Endothelial cell of umbilical vein (primary cell): Measurements from ENCODE around the gene ATG101. TPM values are rescaled to one million over a fixed set of nuclear protein-coding genes. Genes with fewer than 3 reads are reported as not detected.

Experiments used
- BruUV-seq: library from RNA; stranded (reverse); fragments of 400-500 nt; replicated peaks from 2 replicates; lab custom pipeline; 2021; lab: Mats Ljungman, UMichigan
- CTCF ChIA-PET: fragments of 300-600, 350-600 bp; sonication (Branson Sonifier 250); formaldehyde crosslinking; loops from one replicate; lab custom pipeline; 2021; ENCODE audit warnings: antibody characterized with exemption, inconsistent platforms; lab: Charles Lee
- POLR2A ChIA-PET: fragments of 300-600, 350-600 bp; sonication (Branson Sonifier 250); formaldehyde crosslinking; loops from one replicate; lab custom pipeline; 2021; ENCODE audit warnings: antibody characterized with exemption, inconsistent platforms; lab: Charles Lee
- DNase-seq: peaks from one replicate; pipeline ENCODE4 v3.0.0-alpha.2; 2011; ENCODE audit warnings: low read depth, low spot score
- FAIRE-seq: peaks from 2 replicates; lab custom pipeline; 2011; peaks lifted over from hg19 to GRCh38; lab: Jason Lieb, UNC
- H2AFZ ChIP-seq: 2 replicates; pipeline ENCODE4 v1.6.0; 2012; ENCODE audit warnings: low read depth, low read length, control low read depth, inconsistent platforms
- H3K27ac ChIP-seq: 2 replicates; pipeline ENCODE4 v1.5.1; 2011; ENCODE audit warnings: low read depth, mild to moderate bottlenecking, control low read depth, low read length, moderate library complexity; ENCODE audit not compliant: insufficient read depth
- H3K27me3 ChIP-seq, 2 experiments: 2 replicates each; pipeline versions ENCODE4 v1.6.0 to v1.6.1; 2011; ENCODE audit warnings: low read length in 2 of 2, mixed read lengths in 1 of 2; ENCODE audit not compliant: control insufficient read depth in 2 of 2, insufficient read depth in 2 of 2
- H3K36me3 ChIP-seq, 2 experiments: 2 replicates in 1 of 2; 3 replicates in 1 of 2; pipeline ENCODE4 v1.5.1; 2011; ENCODE audit warnings: low read length in 2 of 2, mild to moderate bottlenecking in 1 of 2, moderate library complexity in 1 of 2; ENCODE audit not compliant: control insufficient read depth in 2 of 2, insufficient read depth in 2 of 2; ENCODE audit errors: extremely low read depth in 1 of 2
- H3K4me1 ChIP-seq: 3 replicates; pipeline ENCODE4 v1.5.1; 2011; ENCODE audit warnings: mild to moderate bottlenecking, low read length; ENCODE audit not compliant: control insufficient read depth, insufficient read depth; ENCODE audit errors: extremely low read depth
- H3K4me2 ChIP-seq: 2 replicates; pipeline ENCODE4 v1.6.1; 2011; ENCODE audit warnings: low read length, control low read depth, mixed read lengths; ENCODE audit not compliant: insufficient read depth
- H3K4me3 ChIP-seq, 3 experiments: fragments of 200-600 bp in 1 of 3; sonication (generic), shearing (Covaris generic) in 1 of 3; replicated peaks in 1 of 3; 2 replicates each; pipeline ENCODE4 v1.5.1; 2011 to 2016; ENCODE audit warnings: control low read depth in 3 of 3, low read length in 3 of 3, mild to moderate bottlenecking in 2 of 3, inconsistent platforms in 1 of 3, low read depth in 1 of 3, moderate library complexity in 1 of 3; ENCODE audit not compliant: insufficient read depth in 1 of 3
- H3K79me2 ChIP-seq: 2 replicates; pipeline ENCODE4 v1.6.0; 2012; ENCODE audit warnings: low read length, inconsistent platforms; ENCODE audit not compliant: control insufficient read depth, insufficient read depth
- H3K9ac ChIP-seq: replicated peaks from 2 replicates; pipeline ENCODE3; 2011; ENCODE audit warnings: low read length, control low read depth; ENCODE audit not compliant: insufficient read depth; ENCODE audit errors: extremely low read depth
- H3K9me1 ChIP-seq: replicated peaks from 3 replicates; pipeline ENCODE4 v1.6.0; 2011; ENCODE audit warnings: mild to moderate bottlenecking, low read length; ENCODE audit not compliant: control insufficient read depth, insufficient read depth; ENCODE audit errors: extremely low read depth
- H3K9me3 ChIP-seq: replicated peaks from 2 replicates; pipeline ENCODE4 v1.5.1; 2012; ENCODE audit warnings: low read length, inconsistent platforms; ENCODE audit not compliant: control insufficient read depth, insufficient read depth
- H4K20me1 ChIP-seq: replicated peaks from 2 replicates; pipeline ENCODE3; 2011; ENCODE audit warnings: mild to moderate bottlenecking, low read length; ENCODE audit not compliant: control insufficient read depth, insufficient read depth; ENCODE audit errors: extremely low read depth
- CTCF ChIP-seq, 2 donors: IDR thresholded peaks; 1 replicate in 1 of 2; 2 replicates in 1 of 2; pipeline ENCODE4 v1.5.1; 2011; ENCODE audit warnings: low read length in 2 of 2, mild to moderate bottlenecking in 2 of 2, moderate library complexity in 2 of 2, control low read depth in 1 of 2, inconsistent platforms in 1 of 2, low read depth in 1 of 2; ENCODE audit not compliant: insufficient read depth in 1 of 2; ENCODE audit errors: extremely low read depth in 1 of 2
- EZH2 ChIP-seq: IDR thresholded peaks from 2 replicates; pipeline ENCODE4 v1.6.1; 2012; ENCODE audit warnings: borderline replicate concordance, low read depth, mild to moderate bottlenecking, moderate library complexity, low read length, inconsistent platforms; ENCODE audit not compliant: severe bottlenecking
- FOS ChIP-seq: IDR thresholded peaks from 2 replicates; pipeline ENCODE4 v1.6.1; 2011; ENCODE audit warnings: mild to moderate bottlenecking, low read length, moderate library complexity, borderline replicate concordance; ENCODE audit not compliant: insufficient read depth
- GATA2 ChIP-seq: IDR thresholded peaks from 2 replicates; pipeline ENCODE4 v1.7.0; 2011; ENCODE audit warnings: low read depth, mild to moderate bottlenecking, moderate library complexity, mixed read lengths, low read length; ENCODE audit not compliant: insufficient read length, insufficient read depth
- JUN ChIP-seq: IDR thresholded peaks from 2 replicates; pipeline ENCODE4 v1.6.1; 2011; ENCODE audit warnings: borderline replicate concordance, low read depth; ENCODE audit not compliant: insufficient read length, insufficient read depth
- MYC ChIP-seq: IDR thresholded peaks from one replicate; pipeline ENCODE4 v1.6.1; 2011; ENCODE audit warnings: mild to moderate bottlenecking, low read depth, low read length
- POLR2A ChIP-seq: IDR thresholded peaks from 2 replicates; pipeline ENCODE4 v1.6.1; 2012; ENCODE audit warnings: low read depth, mild to moderate bottlenecking, control low read depth, low read length
- POLR2AphosphoS5 ChIP-seq: IDR thresholded peaks from 2 replicates; pipeline ENCODE4 v1.6.1; 2012; ENCODE audit warnings: low read depth, mild to moderate bottlenecking, control low read depth, low read length, moderate library complexity; ENCODE audit not compliant: insufficient read depth
- dilution Hi-C: fragments of 300-500 bp; cut with MboI; formaldehyde crosslinking; loops from one replicate; pipeline ENCODE4 v1.15.0; 2019; ENCODE audit warnings: low sequenced_read_pairs; ENCODE audit not compliant: extremely low pct_ligation_motif_present
- intact Hi-C: fragments of 100-400 bp; cut with micrococcal nuclease; formaldehyde crosslinking; loops from one replicate; pipeline ENCODE4 v1.10.0; 2022
- polyA plus RNA-seq, 4 experiments: library from polyadenylated mRNA; depleted of rRNA in 3 of 4; stranded (reverse) in 3 of 4; unstranded in 1 of 4; fragments of >200 nt; gene quantifications; 2 replicates each; pipeline versions ENCODE4 v1.2.1 to v1.2.3, GENCODE V29; 2011 to 2012; ENCODE audit warnings: missing spikeins in 1 of 4
- total RNA-seq: library from RNA; stranded (reverse); gene quantifications from 2 replicates; pipeline ENCODE4 v1.2.3, GENCODE V29; 2021
- TF ChIP-seq, protein P1 (sequence below): IDR thresholded peaks from 2 replicates; pipeline ENCODE4 v1.6.1; 2011; ENCODE audit not compliant: insufficient read depth, insufficient read length

Gene ATG101
- total and polyA plus RNA-seq, 2 donors (not counting 3 experiments of a cell fraction or from before 2014, with no cell fraction given): 41.6 to 78.4 TPM

GRCh38 chr12:52084491-52085231 lies 14.9 kb downstream of the ATG101 start:
- dilution Hi-C loops (no loop called here), intact Hi-C loops (no loop called here)
- Histone ChIP-seq H3K27me3 (peaks cover 0 to 3% of the 10 kb centered on the region in 2 experiments), H3K4me3 (no peak overlapping the region), H3K4me1 (peaks cover 5% of the 10 kb centered on the region), H3K36me3 (no peaks in the 10 kb centered on the region), H4K20me1 (no peaks in the 10 kb centered on the region), H2AFZ (no peak overlapping the region), H3K9me3 (no peaks in the 10 kb centered on the region), H3K4me2 (no peak overlapping the region), H3K79me2 (no peaks in the 10 kb centered on the region), H3K9ac (no peak overlapping the region), H3K27ac (no peak overlapping the region), H3K9me1 (no peaks in the 10 kb centered on the region)
- ChIA-PET CTCF (interaction anchor here (0.7 to 12.8 kb wide), 10 partner anchors 13 to 80 kb away, joined by 3 to 452 read pairs (median 4); partner anchors contain the start of gene ATG101), POLR2A (no interaction called here)
- no peak for DNase-seq
- FAIRE-seq: no peak
- no TSS peak for BruUV-seq
- TF ChIP-seq CTCF (IDR thresholded peaks at IDR 0.05; ENCODE audit: extremely low read depth in 1 of 2, insufficient read depth in 1 of 2, low read depth in 1 of 2, low read length in 2 of 2): no peak
- TF ChIP-seq POLR2AphosphoS5: no peak
- TF ChIP-seq JUN: no peak
- TF ChIP-seq FOS: no peak
- TF ChIP-seq, protein P1, sequence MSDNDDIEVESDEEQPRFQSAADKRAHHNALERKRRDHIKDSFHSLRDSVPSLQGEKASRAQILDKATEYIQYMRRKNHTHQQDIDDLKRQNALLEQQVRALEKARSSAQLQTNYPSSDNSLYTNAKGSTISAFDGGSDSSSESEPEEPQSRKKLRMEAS: no peak
- no peak for TF ChIP-seq GATA2
- no peak for TF ChIP-seq POLR2A
- TF ChIP-seq MYC: no peak
- TF ChIP-seq EZH2: no peak
